Measurements from ENCODE around the gene ATG16L2.

DNA sequence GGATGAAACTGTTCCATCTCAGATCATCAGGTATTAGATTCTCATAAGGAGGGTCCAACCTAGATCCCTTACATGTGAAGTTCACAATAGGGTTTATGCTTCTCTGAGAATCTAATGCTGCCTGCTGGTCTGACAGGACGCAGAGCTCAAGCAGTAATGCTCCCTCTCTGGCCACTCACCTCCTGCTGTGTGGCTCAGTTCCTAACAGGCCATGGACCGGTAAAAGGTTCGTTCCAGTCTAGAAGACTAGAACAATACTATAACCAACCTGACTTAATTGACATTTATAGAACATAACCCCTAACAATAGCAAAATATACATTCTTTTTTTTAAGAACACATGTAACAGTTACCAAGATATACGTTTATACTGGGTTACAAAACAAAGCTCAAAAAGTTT is 45.8 kb downstream of the ATG16L2 start:
- TF ChIP-seq, protein P1, sequence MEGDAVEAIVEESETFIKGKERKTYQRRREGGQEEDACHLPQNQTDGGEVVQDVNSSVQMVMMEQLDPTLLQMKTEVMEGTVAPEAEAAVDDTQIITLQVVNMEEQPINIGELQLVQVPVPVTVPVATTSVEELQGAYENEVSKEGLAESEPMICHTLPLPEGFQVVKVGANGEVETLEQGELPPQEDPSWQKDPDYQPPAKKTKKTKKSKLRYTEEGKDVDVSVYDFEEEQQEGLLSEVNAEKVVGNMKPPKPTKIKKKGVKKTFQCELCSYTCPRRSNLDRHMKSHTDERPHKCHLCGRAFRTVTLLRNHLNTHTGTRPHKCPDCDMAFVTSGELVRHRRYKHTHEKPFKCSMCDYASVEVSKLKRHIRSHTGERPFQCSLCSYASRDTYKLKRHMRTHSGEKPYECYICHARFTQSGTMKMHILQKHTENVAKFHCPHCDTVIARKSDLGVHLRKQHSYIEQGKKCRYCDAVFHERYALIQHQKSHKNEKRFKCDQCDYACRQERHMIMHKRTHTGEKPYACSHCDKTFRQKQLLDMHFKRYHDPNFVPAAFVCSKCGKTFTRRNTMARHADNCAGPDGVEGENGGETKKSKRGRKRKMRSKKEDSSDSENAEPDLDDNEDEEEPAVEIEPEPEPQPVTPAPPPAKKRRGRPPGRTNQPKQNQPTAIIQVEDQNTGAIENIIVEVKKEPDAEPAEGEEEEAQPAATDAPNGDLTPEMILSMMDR (IDR thresholded peaks at IDR 0.05; ENCODE audit: low read length), result no peak
- no peak for TF ChIP-seq EZH2 (IDR thresholded peaks at IDR 0.05; ENCODE audit: borderline replicate concordance, low read length)

Data from OCI-LY1 (cell line).